Breast epithelium (tissue), 4 donors: ENCODE measurements around the gene SCGB3A2. TPM values are rescaled to one million over a fixed set of nuclear protein-coding genes. Genes with fewer than 3 reads are reported as not detected.

ENCODE experiments used
- DNase-seq, 2 donors: peaks; one replicate each; pipeline ENCODE4 v3.0.0-alpha.2; 2019; ENCODE audit warnings: low spot score in 2 of 2
- H3K27ac ChIP-seq, 2 donors: fragments of 200-600 bp; sonication (generic) in 1 of 2; one replicate each; pipeline ENCODE4 v1.5.1; 2016 to 2019; ENCODE audit warnings: mild to moderate bottlenecking in 1 of 2
- H3K27me3 ChIP-seq, 2 donors: fragments of 200-600 bp; sonication (generic) in 1 of 2; one replicate each; pipeline versions ENCODE4 v1.5.1 to v1.6.0; 2017 to 2019; ENCODE audit warnings: control low read depth in 1 of 2, mild to moderate bottlenecking in 1 of 2
- H3K36me3 ChIP-seq: fragments of 200-600 bp; one replicate; pipeline ENCODE4 v1.5.1; 2019
- H3K4me1 ChIP-seq, 2 donors: fragments of 200-600 bp; sonication (generic); one replicate each; pipeline ENCODE4 v1.5.1; 2016 to 2019; ENCODE audit warnings: control low read depth in 1 of 2
- H3K4me3 ChIP-seq, 3 donors: fragments of 200-600 bp; sonication (generic); 1 replicate in 2 of 3; 2 replicates in 1 of 3; pipeline ENCODE4 v1.5.1; 2016 to 2019; ENCODE audit warnings: mild to moderate bottlenecking in 3 of 3, moderate library complexity in 2 of 3
- H3K9me3 ChIP-seq, 2 donors: fragments of 200-600 bp; sonication (generic) in 1 of 2; one replicate each; pipeline ENCODE4 v1.5.1; 2016 to 2019; ENCODE audit warnings: control low read depth in 1 of 2
- CTCF ChIP-seq, 3 donors: fragments of 450-650 bp; IDR thresholded peaks; one replicate each; pipeline ENCODE4 v1.5.1; 2016 to 2017; ENCODE audit warnings: antibody characterized with exemption in 3 of 3, mild to moderate bottlenecking in 3 of 3, moderate library complexity in 3 of 3
- POLR2A ChIP-seq: fragments of 450-650 bp; IDR thresholded peaks from one replicate; pipeline ENCODE4 v1.6.1; 2016; ENCODE audit warnings: antibody characterized with exemption, mild to moderate bottlenecking, moderate library complexity
- POLR2AphosphoS5 ChIP-seq, 3 donors: sonication (generic); formaldehyde crosslinking; IDR thresholded peaks; one replicate each; pipeline ENCODE4 v1.6.1; 2017; ENCODE audit warnings: antibody characterized with exemption in 3 of 3
- intact Hi-C: fragments of 100-400 bp; cut with DNase I; formaldehyde crosslinking; loops from one replicate; pipeline ENCODE4 v1.15.1; 2023; ENCODE audit warnings: low total_unique reads
- total RNA-seq, 3 donors: library from RNA; depleted of rRNA; stranded (reverse); fragments of >200 nt; gene quantifications; one replicate each; pipeline ENCODE4 v1.1.0, GENCODE V29; 2016

SCGB3A2 gene
- total RNA-seq, result not detected

DNA sequence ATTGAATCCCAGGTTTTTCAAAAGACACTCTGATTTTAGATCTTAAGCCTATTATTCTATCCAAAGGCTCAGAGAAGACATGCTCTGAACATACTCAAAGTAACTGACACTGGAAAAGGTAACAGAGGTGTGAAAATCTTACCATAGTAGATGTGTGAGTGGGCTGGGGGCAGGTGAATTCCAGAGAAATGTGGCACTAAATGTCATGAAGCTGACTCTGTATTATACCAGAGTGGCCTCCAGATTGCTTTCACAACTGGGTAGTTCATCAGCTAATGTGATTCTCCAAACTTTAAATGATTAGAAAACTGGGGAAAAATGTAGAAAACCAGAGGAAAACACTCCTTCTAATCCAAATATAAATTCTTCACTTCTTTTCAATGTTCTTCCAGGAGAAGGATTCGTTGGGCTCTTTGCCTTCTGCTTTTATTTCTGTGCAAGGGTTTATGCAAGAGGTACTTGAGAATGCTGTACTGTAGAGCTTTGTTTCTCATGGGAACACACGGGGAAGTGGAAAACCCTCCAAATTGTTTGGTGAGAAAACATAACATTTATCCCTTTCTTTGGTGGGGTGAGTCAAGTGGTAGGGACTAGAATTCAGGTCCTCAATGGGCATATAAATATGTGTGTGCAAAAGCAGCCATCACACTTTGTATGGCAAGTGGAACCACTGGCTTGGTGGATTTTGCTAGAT lies at the start of gene SCGB3A2:
SCGB3A2 (plus strand) TSS at position 646 of the 694 bp plus-strand sequence. CDS start 93 bp downstream, outside the sequence.
- Histone ChIP-seq H3K27ac (no peak within 1 kb of the TSS), H3K27me3 (no peaks in the 10 kb centered on the region), H3K4me1 (no peaks in the 10 kb centered on the region), H3K4me3 (no peak within 1 kb of the TSS), H3K9me3 (no peaks in the 10 kb centered on the region), H3K36me3 (no peaks in the 10 kb centered on the region)
- intact Hi-C loops, result no loop called here
- DNase-seq, result no peak
- TF ChIP-seq POLR2A (no peak), CTCF (IDR thresholded peaks at IDR 0.05) (no peak), POLR2AphosphoS5 (IDR thresholded peaks at IDR 0.05) (no peak)

GRCh38 chr5:147830035-147830434 lies 48.5 kb upstream of the SCGB3A2 start:
- H3K27ac ChIP-seq, result no peak overlapping the region
- no peaks in the 10 kb centered on the region for H3K9me3 ChIP-seq
- no peaks in the 10 kb centered on the region for H3K4me1 ChIP-seq
- no peaks in the 10 kb centered on the region for H3K27me3 ChIP-seq
- H3K4me3 ChIP-seq, result no peak overlapping the region
- TF ChIP-seq CTCF (IDR thresholded peaks at IDR 0.05) (no peak), POLR2AphosphoS5 (IDR thresholded peaks at IDR 0.05) (no peak), POLR2A (no peak)
- no peaks in the 10 kb centered on the region for H3K36me3 ChIP-seq
- intact Hi-C loops, result no loop called here
- DNase-seq, result no peak

DNA sequence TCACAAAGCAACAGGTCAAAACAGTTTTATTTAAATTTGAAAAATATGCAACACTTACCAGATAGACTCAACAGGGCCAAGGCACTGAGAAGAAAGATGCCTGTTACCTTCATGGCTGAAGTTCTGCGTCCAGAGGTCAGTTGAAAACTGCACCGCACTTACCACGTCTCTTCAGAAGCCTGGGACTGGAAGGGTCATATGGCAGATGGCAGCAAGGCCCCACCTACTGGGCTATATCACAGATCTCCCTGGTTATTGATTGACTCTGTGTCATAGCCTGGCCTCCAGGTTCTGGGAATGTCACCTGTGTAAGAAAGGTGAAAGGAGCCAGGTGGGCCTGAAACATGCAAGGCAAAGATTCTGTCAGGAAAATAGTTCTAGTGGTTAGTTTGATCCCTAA lies 47.0 kb upstream of the SCGB3A2 start, which contains the start of gene SPINK1:
SPINK1 (minus strand) TSS at position 207 of the 400 bp plus-strand sequence; CDS start at position 113, 94 bp downstream.
- intact Hi-C loops, result no loop called here
- DNase-seq, result no peak
- Histone ChIP-seq H3K4me3 (no peak within 1 kb of the TSS), H3K27ac (no peak within 1 kb of the TSS), H3K9me3 (no peaks in the 10 kb centered on the region), H3K4me1 (no peaks in the 10 kb centered on the region), H3K36me3 (no peaks in the 10 kb centered on the region), H3K27me3 (no peaks in the 10 kb centered on the region)
- TF ChIP-seq POLR2A (no peak), POLR2AphosphoS5 (IDR thresholded peaks at IDR 0.05) (no peak), CTCF (IDR thresholded peaks at IDR 0.05) (no peak)

- TF ChIP-seq CTCF (IDR thresholded peaks at IDR 0.05), result no peak
- no peak for TF ChIP-seq POLR2A
- TF ChIP-seq POLR2AphosphoS5 (IDR thresholded peaks at IDR 0.05), result no peak
- Histone ChIP-seq H3K9me3 (no peaks in the 10 kb centered on the region), H3K4me1 (no peaks in the 10 kb centered on the region), H3K36me3 (no peaks in the 10 kb centered on the region), H3K4me3 (no peak overlapping the region), H3K27me3 (no peaks in the 10 kb centered on the region), H3K27ac (no peak overlapping the region)
- intact Hi-C loops, result no loop called here
- DNase-seq, result no peak
These were observed 46.0 kb upstream of the SCGB3A2 start for GRCh38 chr5:147832541-147832940.

- Histone ChIP-seq H3K36me3 (no peaks in the 10 kb centered on the region), H3K4me3 (no peak overlapping the region), H3K27ac (no peak overlapping the region), H3K4me1 (no peaks in the 10 kb centered on the region), H3K27me3 (no peaks in the 10 kb centered on the region), H3K9me3 (no peaks in the 10 kb centered on the region)
- intact Hi-C loops, result no loop called here
- TF ChIP-seq POLR2AphosphoS5 (IDR thresholded peaks at IDR 0.05), result no peak
- no peak for DNase-seq
These were observed 43.1 kb upstream of the SCGB3A2 start for GRCh38 chr5:147835386-147835798.
